Pulmonary artery endothelial cell (primary cell): ENCODE measurements around the gene C6orf58. TPM values are rescaled to one million over a fixed set of nuclear protein-coding genes. Genes with fewer than 3 reads are reported as not detected.

Experiments used
- DNase-seq: peaks from one replicate; pipeline ENCODE4 v3.0.0-alpha.2; 2011; ENCODE audit warnings: low read depth, low spot score
- total RNA-seq: library from RNA; depleted of rRNA; stranded (reverse); fragments of >200 nt; gene quantifications from 2 replicates; pipeline ENCODE4 v1.2.3, GENCODE V29; 2014

C6orf58 gene
- total RNA-seq: 0.07 TPM in 1 of 2 replicates, not detected in the other

GRCh38 chr6:127576874-127577273, at the start of gene C6orf58:
Gene C6orf58, plus strand, starts transcription at chr6:127577174. Its CDS starts 12 bp downstream, at chr6:127577186.
- no peak for DNase-seq

GRCh38 chr6:127533011-127533410, 44.0 kb upstream of the C6orf58 start:
- no peak for DNase-seq

- DNase-seq: no peak
These were observed 43.2 kb upstream of the C6orf58 start for GRCh38 chr6:127533736-127534135.

GRCh38 chr6:127538750-127539264, 38.2 kb upstream of the C6orf58 start:
- DNase-seq: no peak

GRCh38 chr6:127539272-127539671, 37.7 kb upstream of the C6orf58 start:
- no peak for DNase-seq

- no peak for DNase-seq
These were observed 29.8 kb upstream of the C6orf58 start for GRCh38 chr6:127547215-127547614.

GRCh38 chr6:127547904-127548649, 28.9 kb upstream of the C6orf58 start:
- DNase-seq: no peak

- no peak for DNase-seq
These were observed 26.6 kb upstream of the C6orf58 start for GRCh38 chr6:127550403-127550802.

GRCh38 chr6:127554435-127555006, 22.5 kb upstream of the C6orf58 start:
- no peak for DNase-seq

GRCh38 chr6:127561660-127562059, 15.3 kb upstream of the C6orf58 start:
- no peak for DNase-seq

GRCh38 chr6:127564761-127565160, 12.2 kb upstream of the C6orf58 start:
- no peak for DNase-seq

- no peak for DNase-seq
These were observed 10.9 kb upstream of the C6orf58 start for GRCh38 chr6:127566119-127566518.

- DNase-seq: no peak
These were observed 10.3 kb upstream of the C6orf58 start for GRCh38 chr6:127566651-127567050.

GRCh38 chr6:127567476-127567875, 9.5 kb upstream of the C6orf58 start:
- no peak for DNase-seq

GRCh38 chr6:127570739-127571389, 6.1 kb upstream of the C6orf58 start:
- DNase-seq: no peak

- DNase-seq: no peak
These were observed 1.9 kb downstream of the C6orf58 start for GRCh38 chr6:127578900-127579299.

GRCh38 chr6:127581576-127581975, 4.6 kb downstream of the C6orf58 start:
- no peak for DNase-seq

- DNase-seq: no peak
These were observed 5.9 kb downstream of the C6orf58 start for GRCh38 chr6:127582777-127583462.

- no peak for DNase-seq
These were observed 8.1 kb downstream of the C6orf58 start for GRCh38 chr6:127585123-127585522.

- no peak for DNase-seq
These were observed 9.4 kb downstream of the C6orf58 start for GRCh38 chr6:127586372-127586771.

- no peak for DNase-seq
These were observed 10.9 kb downstream of the C6orf58 start for GRCh38 chr6:127587875-127588274.

GRCh38 chr6:127589135-127589534, 12.2 kb downstream of the C6orf58 start:
- DNase-seq: no peak
